Measurements from ENCODE around the gene FN3K. TPM values are rescaled to one million over a fixed set of nuclear protein-coding genes. Genes with fewer than 3 reads are reported as not detected.

FN3K gene
- total and polyA plus RNA-seq, 2 donors (not counting 3 experiments of a cell fraction or from before 2014, with no cell fraction given) = 2.0 to 12.0 TPM

DNA sequence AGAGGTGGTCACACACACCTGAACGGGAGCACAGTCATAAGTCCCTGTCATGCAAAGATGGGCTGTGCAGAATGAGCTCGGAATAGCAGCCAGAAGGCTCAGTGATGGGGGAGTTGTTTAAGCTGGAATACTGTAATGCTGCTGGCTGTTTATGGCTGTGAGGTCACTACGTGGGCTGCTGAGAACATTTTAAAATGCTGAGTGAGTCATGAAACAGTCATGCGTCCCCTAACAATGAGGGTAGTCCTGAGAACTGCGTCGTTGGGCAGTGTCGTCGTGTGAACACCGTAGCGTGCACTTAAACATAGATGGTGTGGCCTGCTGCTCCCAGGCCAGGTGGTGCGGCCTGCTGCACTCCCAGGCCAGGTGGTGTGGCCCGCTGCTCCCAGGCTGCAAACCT lies 56.1 kb downstream of the FN3K start:
- Histone ChIP-seq H4K20me1 (replicated peaks; ENCODE audit: control insufficient read depth, extremely low read depth, insufficient read depth, low read length) (no peaks in the 10 kb centered on the region), H3K27me3 (ENCODE audit: control insufficient read depth in 2 of 2, insufficient read depth in 2 of 2, low read length in 2 of 2) (no peaks in the 10 kb centered on the region), H3K4me3 (replicated peaks in 1 of 3; ENCODE audit: insufficient read depth in 1 of 3, low read depth in 1 of 3, low read length in 3 of 3) (no peak overlapping the region), H3K4me2 (ENCODE audit: insufficient read depth, low read length) (no peak overlapping the region), H3K4me1 (ENCODE audit: control insufficient read depth, extremely low read depth, insufficient read depth, low read length) (no peaks in the 10 kb centered on the region), H2AFZ (ENCODE audit: low read depth, low read length) (peak overlapping the region; percentile 7), H3K79me2 (ENCODE audit: control insufficient read depth, insufficient read depth, low read length) (peaks cover 2% of the 10 kb centered on the region), H3K9ac (replicated peaks; ENCODE audit: extremely low read depth, insufficient read depth, low read length) (no peak overlapping the region), H3K27ac (ENCODE audit: insufficient read depth, low read depth, low read length) (peak overlapping the region; percentile 35), H3K36me3 (ENCODE audit: control insufficient read depth in 2 of 2, extremely low read depth in 1 of 2, insufficient read depth in 2 of 2, low read length in 2 of 2) (peaks cover 0 to 3% of the 10 kb centered on the region in 2 experiments), H3K9me1 (replicated peaks; ENCODE audit: control insufficient read depth, extremely low read depth, insufficient read depth, low read length) (no peaks in the 10 kb centered on the region), H3K9me3 (replicated peaks; ENCODE audit: control insufficient read depth, insufficient read depth, low read length) (no peaks in the 10 kb centered on the region)
- ChIA-PET POLR2A (no interaction called here), CTCF (interaction anchor here (1.1 to 2.5 kb wide), 3 partner anchors 10 to 123 kb away, joined by 3 to 17 read pairs (median 9); no protein-coding TSS in a partner anchor)
- dilution Hi-C loops (cut with MboI; ENCODE audit: extremely low pct_ligation_motif_present, low sequenced_read_pairs) = no loop called here
- peak; percentile 96 for FAIRE-seq
- TF ChIP-seq POLR2A (IDR thresholded peaks at IDR 0.05; ENCODE audit: low read depth, low read length) (no peak), JUN (IDR thresholded peaks at IDR 0.05; ENCODE audit: borderline replicate concordance, insufficient read depth, insufficient read length, low read depth) (peak; percentile 76), MYC (IDR thresholded peaks at IDR 0.05; ENCODE audit: low read depth, low read length) (no peak), FOS (IDR thresholded peaks at IDR 0.05; ENCODE audit: borderline replicate concordance, insufficient read depth, low read length) (peak; percentile 39), CTCF (IDR thresholded peaks at IDR 0.05; ENCODE audit: extremely low read depth in 1 of 2, insufficient read depth in 1 of 2, low read depth in 1 of 2, low read length in 2 of 2) (no peak)
- TF ChIP-seq, protein P1, sequence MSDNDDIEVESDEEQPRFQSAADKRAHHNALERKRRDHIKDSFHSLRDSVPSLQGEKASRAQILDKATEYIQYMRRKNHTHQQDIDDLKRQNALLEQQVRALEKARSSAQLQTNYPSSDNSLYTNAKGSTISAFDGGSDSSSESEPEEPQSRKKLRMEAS (IDR thresholded peaks at IDR 0.05; ENCODE audit: insufficient read depth, insufficient read length) = peak; percentile 49
- no TSS peak for BruUV-seq (replicated peaks)
- intact Hi-C loops (cut with micrococcal nuclease) = loop anchor here (2.0 kb wide), 1 partner anchor 53 kb away; no protein-coding TSS in a partner anchor
- DNase-seq (ENCODE audit: low read depth, low spot score) = peak; percentile 37
